ENCODE results near the gene NUAK2. TPM values are rescaled to one million over a fixed set of nuclear protein-coding genes. Genes with fewer than 3 reads are reported as not detected.

NUAK2 gene
- total and polyA plus RNA-seq, 2 of the 8 experiments (the other 6 are each of a cell fraction or from before 2014, with no cell fraction given): 9.4 to 12.9 TPM

- Histone ChIP-seq H2BK20ac (ENCODE audit: low read length) (no peak overlapping the region), H3K79me1 (ENCODE audit: low read depth, low read length) (peaks cover 8% of the 10 kb centered on the region; the same call in 1 of the 2 replicates), H4K8ac (ENCODE audit: extremely low read depth, insufficient read depth, low read length) (no peak overlapping the region), H3K4ac (replicated peaks; ENCODE audit: insufficient read length, low read depth, low read length) (no peak overlapping the region), H4K91ac (replicated peaks; ENCODE audit: insufficient read length, low read length) (no peak overlapping the region), H3K18ac (ENCODE audit: extremely low read depth, low read length) (no peak overlapping the region), H3K9ac (replicated peaks in 1 of 4; ENCODE audit: extremely low read depth in 1 of 4, low read depth in 3 of 4, low read length in 3 of 4) (no peak overlapping the region), H3K9me3 (ENCODE audit: insufficient read depth in 2 of 2, low read depth in 1 of 2, low read length in 1 of 2) (no peaks in the 10 kb centered on the region), H2BK12ac (ENCODE audit: low read depth, low read length) (no peak overlapping the region), H4K20me1 (replicated peaks in 1 of 2; ENCODE audit: control insufficient read depth in 1 of 2, insufficient read depth in 2 of 2, low read length in 2 of 2) (no peaks in the 10 kb centered on the region), H3K27me3 (replicated peaks in 1 of 4; ENCODE audit: control insufficient read depth in 3 of 4, extremely low read depth in 1 of 4, insufficient read depth in 3 of 4, low read length in 3 of 4) (no peaks in the 10 kb centered on the region), H3K27ac (ENCODE audit: low read depth, low read length) (no peak overlapping the region), H3K36me3 (ENCODE audit: control insufficient read depth in 2 of 4, insufficient read depth in 4 of 4, low read length in 3 of 4) (peaks cover 39 to 77% (median 59%) of the 10 kb centered on the region in 4 experiments), H3K4me2 (ENCODE audit: insufficient read depth in 1 of 2, low read depth in 2 of 2, low read length in 2 of 2) (no peak overlapping the region), H3K4me1 (replicated peaks in 1 of 4; ENCODE audit: control insufficient read depth in 3 of 4, insufficient read depth in 4 of 4, low read length in 3 of 4) (peaks cover 11 to 27% (median 22%) of the 10 kb centered on the region in 4 experiments), H4K5ac (ENCODE audit: insufficient read length, low read depth, low read length) (no peak overlapping the region), H3K4me3 (ENCODE audit: extremely low read depth in 1 of 4, insufficient read depth in 2 of 4, low read depth in 3 of 4, low read length in 4 of 4) (no peak overlapping the region), H3K23ac (ENCODE audit: insufficient read length) (no peak overlapping the region), H2BK5ac (ENCODE audit: low read depth, low read length) (no peak overlapping the region; the same call in 1 of the 2 replicates), H3K23me2 (ENCODE audit: low read depth, low read length) (peaks cover 2% of the 10 kb centered on the region), H2BK15ac (ENCODE audit: low read length) (no peak overlapping the region), H2AFZ (ENCODE audit: low read length) (no peak overlapping the region), H3K79me2 (ENCODE audit: control insufficient read depth in 1 of 2, insufficient read depth in 2 of 2, low read length in 2 of 2) (peaks cover 0 to 13% of the 10 kb centered on the region in 2 experiments; a peak in 1 of 4 replicates), H3K56ac (replicated peaks; ENCODE audit: insufficient read length, low read depth, low read length) (no peak overlapping the region), H3K14ac (ENCODE audit: insufficient read length) (no peak overlapping the region), H2AK5ac (ENCODE audit: low read depth, low read length) (no peak overlapping the region), H2BK120ac (replicated peaks; ENCODE audit: low read depth, low read length) (no peak overlapping the region)
- DNase-seq (ENCODE audit: low read depth in 1 of 2, low spot score in 2 of 2): no peak
- WGBS, 2 experiments (ENCODE audit: extremely low coverage in 1 of 2, insufficient coverage in 1 of 2, insufficient read length in 1 of 2, insufficient replicate concordance in 2 of 2, low coverage in 1 of 2, low lambda C conversion rate in 2 of 2, missing lambda C conversion rate in 1 of 2): 100% methylated on average over 1 of the region's 1 CpG; no CpG with 5 or more reads in 1 of the 2 experiments
- FAIRE-seq: no peak
- no peak for TF ChIP-seq SIN3A (conservative IDR thresholded peaks at IDR 0.05 in 1 of 2, IDR thresholded peaks at IDR 0.05 in 1 of 2; ENCODE audit: low read depth in 1 of 2, low read length in 2 of 2)
- TF ChIP-seq SP4 (IDR thresholded peaks at IDR 0.05; ENCODE audit: low read length): no peak
- POLR2A ChIA-PET (ENCODE audit: partially characterized antibody): interaction anchor here (0.6 to 8.8 kb wide), 6 partner anchors 8 to 108 kb away, joined by 3 to 134 read pairs (median 11); partner anchors contain the start of gene NUAK2
- CTCF ChIA-PET (ENCODE audit: partially characterized antibody): interaction anchor here (1.8 to 67.1 kb wide), 6 partner anchors 15 to 219 kb away, joined by 4 to 2424 read pairs (median 8); partner anchors contain the start of gene NUAK2
Measured at GRCh38 chr1:205304695-205305070, 16.9 kb downstream of the NUAK2 start.
